HepG2 (cell line): ENCODE results near the gene WNT3. TPM values are rescaled to one million over a fixed set of nuclear protein-coding genes. Genes with fewer than 3 reads are reported as not detected.

ENCODE experiments used
- AGO2 ChIP-seq: fragments of 200-400 bp; formaldehyde crosslinking; optimal IDR thresholded peaks from 2 replicates; pipeline ENCODE3; 2017; ENCODE audit warnings: mild to moderate bottlenecking, low read depth, low read length, moderate library complexity
- CAMTA2 ChIP-seq: sonication (generic); formaldehyde crosslinking; IDR thresholded peaks from 2 replicates; pipeline ENCODE4 v1.4.0; 2020; ENCODE audit warnings: mild to moderate bottlenecking, missing genetic modification reagents, borderline replicate concordance
- CREM ChIP-seq, 2 experiments: sonication (generic) in 1 of 2; formaldehyde crosslinking in 1 of 2; IDR thresholded peaks; 2 replicates each; pipeline versions ENCODE4 v1.4.0 to v1.6.1; 2016 to 2020; ENCODE audit warnings: antibody characterized with exemption in 1 of 2, mild to moderate bottlenecking in 1 of 2, missing genetic modification reagents in 1 of 2
- MTF2 ChIP-seq: sonication (generic); formaldehyde crosslinking; IDR thresholded peaks from 2 replicates; pipeline ENCODE4 v1.5.0; 2020; ENCODE audit warnings: missing genetic modification reagents, borderline replicate concordance
- NFE2L2 ChIP-seq: fragments of 150-350 bp; IDR thresholded peaks from 2 replicates; pipeline ENCODE4 v1.6.1; 2014; ENCODE audit warnings: low read length
- SMAD3 ChIP-seq: sonication (generic); formaldehyde crosslinking; IDR thresholded peaks from 2 replicates; pipeline ENCODE4 v1.4.0; 2020; ENCODE audit warnings: missing genetic modification reagents
- SOX5 ChIP-seq: IDR thresholded peaks from 2 replicates; pipeline ENCODE4 v1.6.1; 2016; ENCODE audit warnings: borderline replicate concordance
- SRSF1 ChIP-seq: fragments of 200-400 bp; formaldehyde crosslinking; optimal IDR thresholded peaks from 2 replicates; pipeline ENCODE3; 2017; ENCODE audit warnings: mild to moderate bottlenecking, low read depth, low read length, moderate library complexity
- ZBTB43 ChIP-seq: sonication (generic); formaldehyde crosslinking; conservative IDR thresholded peaks from 2 replicates; pipeline ENCODE4 v1.4.0; 2020; ENCODE audit warnings: missing genetic modification reagents
- ZBTB7A ChIP-seq: sonication (generic); formaldehyde crosslinking; IDR thresholded peaks from 2 replicates; pipeline ENCODE4 v1.8.0; 2022; ENCODE audit warnings: mild to moderate bottlenecking, missing genetic modification reagents
- ZFP36L1 ChIP-seq: sonication (generic); formaldehyde crosslinking; IDR thresholded peaks from 2 replicates; pipeline ENCODE4 v1.8.0; 2022; ENCODE audit warnings: mild to moderate bottlenecking, missing genetic modification reagents, moderate library complexity
- ZMYM3 ChIP-seq: sonication (generic); formaldehyde crosslinking; IDR thresholded peaks from 2 replicates; pipeline ENCODE4 v1.5.1; 2020; ENCODE audit warnings: mild to moderate bottlenecking, missing genetic modification reagents
- ZNF362 ChIP-seq: sonication (generic); formaldehyde crosslinking; IDR thresholded peaks from 2 replicates; pipeline ENCODE4 v1.4.0; 2020; ENCODE audit warnings: missing genetic modification reagents, mild to moderate bottlenecking, borderline replicate concordance
- ZNF530 ChIP-seq: sonication (generic); formaldehyde crosslinking; IDR thresholded peaks from 2 replicates; pipeline ENCODE4 v1.5.0; 2020; ENCODE audit warnings: low read depth, mild to moderate bottlenecking, missing genetic modification reagents
- ZNF720 ChIP-seq: sonication (generic); formaldehyde crosslinking; IDR thresholded peaks from 2 replicates; pipeline ENCODE4 v1.4.0; 2020; ENCODE audit warnings: missing genetic modification reagents
- polyA plus RNA-seq, 8 experiments: library from polyadenylated mRNA; depleted of rRNA in 3 of 8; stranded (reverse) in 7 of 8; unstranded in 1 of 8; fragments of >200 nt; fragmentation: Illumina TruSeq in 4 of 8; extraction: Trizol in 4 of 8; gene quantifications; 2 replicates each; pipeline versions ENCODE4 v1.2.1 to v1.2.3, GENCODE V29; 2011 to 2016; ENCODE audit warnings: low read depth in 4 of 8, missing spikeins in 1 of 8, mixed read lengths in 1 of 8; ENCODE audit not compliant: insufficient read depth in 1 of 8
- total RNA-seq, 5 experiments: library from RNA; depleted of rRNA; stranded (reverse); fragments of >200 nt; fragmentation: Illumina TruSeq; extraction: Trizol; gene quantifications; 2 replicates each; pipeline ENCODE4 v1.2.3, GENCODE V29; 2016; ENCODE audit warnings: low read depth in 1 of 5
- TF ChIP-seq, protein P1 (sequence below): sonication (generic); formaldehyde crosslinking; IDR thresholded peaks from 2 replicates; pipeline ENCODE4 v1.4.0; 2020; ENCODE audit warnings: missing genetic modification reagents, borderline replicate concordance
- TF ChIP-seq, protein P2 (sequence below): sonication (generic); formaldehyde crosslinking; IDR thresholded peaks from 2 replicates; pipeline ENCODE4 v1.4.0; 2020; ENCODE audit warnings: mild to moderate bottlenecking, low read depth, missing genetic modification reagents

Gene WNT3
- total and polyA plus RNA-seq, 2 of the 13 experiments (the other 11 are each of a cell fraction or from before 2014, with no cell fraction given) = 8.5 to 10.3 TPM

DNA sequence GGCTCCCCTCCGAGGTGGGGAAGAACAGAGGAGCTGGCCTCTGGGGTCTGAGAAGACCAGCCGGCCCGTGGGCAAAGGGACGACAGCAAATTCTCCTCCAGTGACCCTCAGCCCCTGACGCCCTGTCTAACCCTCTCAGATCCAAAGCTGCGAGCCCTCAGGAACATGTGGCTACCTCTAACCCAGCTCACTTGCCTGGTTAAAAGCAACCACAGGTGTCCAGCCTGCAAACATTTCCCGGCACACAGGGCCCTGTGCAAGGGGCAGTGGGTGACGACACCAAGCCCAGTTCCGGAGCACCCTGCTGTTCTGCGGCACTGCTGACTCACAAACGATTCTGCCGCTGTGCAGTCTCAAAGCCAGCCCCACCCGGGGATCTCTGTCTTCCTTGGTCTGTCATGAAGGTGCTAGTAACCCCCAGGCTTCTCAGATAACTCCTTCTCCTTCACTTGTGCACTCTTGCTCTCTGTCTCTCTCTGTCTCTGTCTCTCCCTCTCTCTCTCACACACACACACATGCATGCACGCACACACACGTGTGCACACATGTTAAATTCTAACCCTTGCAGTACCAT is 23.0 kb downstream of the WNT3 start (continued):
- 0 out of 2 replicates have a peak, but pooled peaks have one; percentile 70 for TF ChIP-seq ZBTB43 (CRISPR knock-in tag)
- no peak for TF ChIP-seq ZBTB7A (CRISPR knock-in tag)
- TF ChIP-seq AGO2 = no peak
- peak; percentile 36; the same call in 1 of the 2 replicates for TF ChIP-seq CREM (IDR thresholded peaks at IDR 0.05)
- TF ChIP-seq CREM (CRISPR knock-in tag; IDR thresholded peaks at IDR 0.05) = no peak
- no peak for TF ChIP-seq ZFP36L1 (CRISPR knock-in tag)
- no peak for TF ChIP-seq ZNF362
- TF ChIP-seq, protein P1, sequence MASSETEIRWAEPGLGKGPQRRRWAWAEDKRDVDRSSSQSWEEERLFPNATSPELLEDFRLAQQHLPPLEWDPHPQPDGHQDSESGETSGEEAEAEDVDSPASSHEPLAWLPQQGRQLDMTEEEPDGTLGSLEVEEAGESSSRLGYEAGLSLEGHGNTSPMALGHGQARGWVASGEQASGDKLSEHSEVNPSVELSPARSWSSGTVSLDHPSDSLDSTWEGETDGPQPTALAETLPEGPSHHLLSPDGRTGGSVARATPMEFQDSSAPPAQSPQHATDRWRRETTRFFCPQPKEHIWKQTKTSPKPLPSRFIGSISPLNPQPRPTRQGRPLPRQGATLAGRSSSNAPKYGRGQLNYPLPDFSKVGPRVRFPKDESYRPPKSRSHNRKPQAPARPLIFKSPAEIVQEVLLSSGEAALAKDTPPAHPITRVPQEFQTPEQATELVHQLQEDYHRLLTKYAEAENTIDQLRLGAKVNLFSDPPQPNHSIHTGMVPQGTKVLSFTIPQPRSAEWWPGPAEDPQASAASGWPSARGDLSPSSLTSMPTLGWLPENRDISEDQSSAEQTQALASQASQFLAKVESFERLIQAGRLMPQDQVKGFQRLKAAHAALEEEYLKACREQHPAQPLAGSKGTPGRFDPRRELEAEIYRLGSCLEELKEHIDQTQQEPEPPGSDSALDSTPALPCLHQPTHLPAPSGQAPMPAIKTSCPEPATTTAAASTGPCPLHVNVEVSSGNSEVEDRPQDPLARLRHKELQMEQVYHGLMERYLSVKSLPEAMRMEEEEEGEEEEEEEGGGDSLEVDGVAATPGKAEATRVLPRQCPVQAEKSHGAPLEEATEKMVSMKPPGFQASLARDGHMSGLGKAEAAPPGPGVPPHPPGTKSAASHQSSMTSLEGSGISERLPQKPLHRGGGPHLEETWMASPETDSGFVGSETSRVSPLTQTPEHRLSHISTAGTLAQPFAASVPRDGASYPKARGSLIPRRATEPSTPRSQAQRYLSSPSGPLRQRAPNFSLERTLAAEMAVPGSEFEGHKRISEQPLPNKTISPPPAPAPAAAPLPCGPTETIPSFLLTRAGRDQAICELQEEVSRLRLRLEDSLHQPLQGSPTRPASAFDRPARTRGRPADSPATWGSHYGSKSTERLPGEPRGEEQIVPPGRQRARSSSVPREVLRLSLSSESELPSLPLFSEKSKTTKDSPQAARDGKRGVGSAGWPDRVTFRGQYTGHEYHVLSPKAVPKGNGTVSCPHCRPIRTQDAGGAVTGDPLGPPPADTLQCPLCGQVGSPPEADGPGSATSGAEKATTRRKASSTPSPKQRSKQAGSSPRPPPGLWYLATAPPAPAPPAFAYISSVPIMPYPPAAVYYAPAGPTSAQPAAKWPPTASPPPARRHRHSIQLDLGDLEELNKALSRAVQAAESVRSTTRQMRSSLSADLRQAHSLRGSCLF (CRISPR knock-in tag) = no peak
- peak; percentile 70 for TF ChIP-seq SRSF1
- TF ChIP-seq ZNF530 (CRISPR knock-in tag) = no peak
- TF ChIP-seq CAMTA2 = no peak
- no peak for TF ChIP-seq ZNF720 (CRISPR knock-in tag)
- TF ChIP-seq, protein P2, sequence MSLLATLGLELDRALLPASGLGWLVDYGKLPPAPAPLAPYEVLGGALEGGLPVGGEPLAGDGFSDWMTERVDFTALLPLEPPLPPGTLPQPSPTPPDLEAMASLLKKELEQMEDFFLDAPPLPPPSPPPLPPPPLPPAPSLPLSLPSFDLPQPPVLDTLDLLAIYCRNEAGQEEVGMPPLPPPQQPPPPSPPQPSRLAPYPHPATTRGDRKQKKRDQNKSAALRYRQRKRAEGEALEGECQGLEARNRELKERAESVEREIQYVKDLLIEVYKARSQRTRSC (CRISPR knock-in tag) = no peak
- TF ChIP-seq NFE2L2 = no peak
- TF ChIP-seq SOX5 (CRISPR knock-in tag) = peak; percentile 30; the same call in 1 of the 2 replicates
- TF ChIP-seq MTF2 (CRISPR knock-in tag) = no peak
- TF ChIP-seq ZMYM3 (CRISPR knock-in tag) = peak; percentile 14; the same call in 1 of the 2 replicates
- no peak for TF ChIP-seq SMAD3
